HG03066 (cell line): ENCODE results near the gene SLC39A11.
A peak's percentile ranks its signal among the peaks of the same experiment; 100 is the strongest.

Experiments used
- ATAC-seq: cut with Tn5 transposase; IDR thresholded peaks from one replicate; pipeline ENCODE4 v1.9.1; 2021; ENCODE audit warnings: low read depth; ENCODE audit not compliant: unreplicated experiment

Gene SLC39A11

GRCh38 chr17:72734613-72735012 is 357.9 kb downstream of the SLC39A11 start:
- ATAC-seq, result no peak

- no peak for ATAC-seq
Observed at GRCh38 chr17:72733619-72734282, 358.7 kb downstream of the SLC39A11 start.

DNA sequence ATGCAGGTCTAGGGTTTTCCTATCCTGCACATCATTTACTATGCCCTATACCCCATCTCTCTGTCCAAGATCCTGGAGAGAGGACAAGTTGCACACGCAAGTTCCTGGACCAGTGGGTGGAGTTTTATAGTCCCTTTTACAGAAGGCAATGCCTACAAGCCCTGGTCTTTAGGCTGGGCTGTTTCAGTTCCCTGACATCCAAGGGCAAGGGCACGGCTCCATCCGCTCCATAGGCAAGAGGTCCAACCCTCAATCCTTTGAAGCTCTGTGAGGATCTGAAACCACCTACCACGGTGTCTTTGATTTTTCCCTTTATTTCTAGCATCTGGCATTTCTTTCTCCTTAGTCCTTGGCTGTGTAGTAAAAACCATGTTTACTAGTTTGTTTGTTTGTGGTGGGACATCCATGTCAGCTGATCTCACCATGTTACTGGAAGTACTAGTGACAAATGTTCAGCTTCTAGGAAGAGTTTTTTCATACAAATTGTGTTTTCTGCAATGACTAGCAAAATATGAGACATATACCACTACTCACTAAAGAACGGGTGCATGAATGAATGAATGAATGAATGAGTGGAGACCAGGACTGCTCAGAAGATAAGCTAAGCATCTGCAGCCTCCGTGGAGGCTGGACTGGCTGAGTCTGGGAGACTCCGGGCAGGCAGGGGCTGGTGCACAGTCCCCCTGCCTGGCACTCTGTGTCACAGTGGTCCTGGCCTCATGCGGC is 359.4 kb downstream of the SLC39A11 start:
- ATAC-seq, result no peak

DNA sequence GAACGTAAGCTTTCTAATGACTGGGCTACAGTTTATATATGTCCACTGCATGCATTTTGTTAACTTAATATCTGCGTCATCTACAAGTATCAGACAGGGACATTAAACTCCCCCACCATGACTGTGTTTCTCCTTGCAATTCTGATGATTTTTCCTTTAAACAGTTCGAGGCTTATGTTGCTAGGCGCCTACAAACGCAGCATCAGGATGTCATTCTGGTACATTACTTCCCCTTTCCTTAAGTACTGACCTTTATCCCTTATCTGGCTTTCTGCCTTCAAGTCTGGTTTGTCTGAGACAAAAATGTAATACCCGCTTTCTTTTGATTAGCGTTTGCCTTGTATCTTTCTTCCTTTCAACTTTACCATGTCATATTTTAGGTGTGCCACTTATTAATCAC is 362.4 kb downstream of the SLC39A11 start:
- ATAC-seq, result no peak

DNA sequence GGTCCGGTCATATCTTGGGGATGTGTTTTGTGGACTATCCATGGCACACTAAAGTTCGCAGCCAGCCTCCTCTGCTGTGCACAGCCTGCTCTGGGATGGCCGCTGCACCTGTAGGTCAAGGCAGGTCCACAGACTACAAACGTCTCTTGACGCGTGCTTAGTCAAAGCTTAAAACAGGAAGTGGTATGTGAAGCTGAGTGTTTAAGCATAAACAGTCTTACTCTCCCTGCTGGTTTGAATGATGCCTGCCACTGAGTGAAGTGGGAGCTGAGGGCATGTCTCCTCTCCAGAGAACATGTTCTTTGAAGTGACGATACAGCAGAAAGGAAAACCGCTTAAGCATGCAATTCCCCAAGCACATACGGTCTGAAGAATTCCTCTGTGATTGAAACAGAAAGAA is 365.6 kb downstream of the SLC39A11 start:
- peak; percentile 79 for ATAC-seq

- no peak for ATAC-seq
Observed at GRCh38 chr17:72725433-72726068, 366.9 kb downstream of the SLC39A11 start.

GRCh38 chr17:72724267-72724666 is 368.2 kb downstream of the SLC39A11 start:
- ATAC-seq, result no peak

GRCh38 chr17:72723711-72724110 is 368.8 kb downstream of the SLC39A11 start:
- no peak for ATAC-seq

GRCh38 chr17:72720494-72720825 is 372.0 kb downstream of the SLC39A11 start:
- no peak for ATAC-seq

DNA sequence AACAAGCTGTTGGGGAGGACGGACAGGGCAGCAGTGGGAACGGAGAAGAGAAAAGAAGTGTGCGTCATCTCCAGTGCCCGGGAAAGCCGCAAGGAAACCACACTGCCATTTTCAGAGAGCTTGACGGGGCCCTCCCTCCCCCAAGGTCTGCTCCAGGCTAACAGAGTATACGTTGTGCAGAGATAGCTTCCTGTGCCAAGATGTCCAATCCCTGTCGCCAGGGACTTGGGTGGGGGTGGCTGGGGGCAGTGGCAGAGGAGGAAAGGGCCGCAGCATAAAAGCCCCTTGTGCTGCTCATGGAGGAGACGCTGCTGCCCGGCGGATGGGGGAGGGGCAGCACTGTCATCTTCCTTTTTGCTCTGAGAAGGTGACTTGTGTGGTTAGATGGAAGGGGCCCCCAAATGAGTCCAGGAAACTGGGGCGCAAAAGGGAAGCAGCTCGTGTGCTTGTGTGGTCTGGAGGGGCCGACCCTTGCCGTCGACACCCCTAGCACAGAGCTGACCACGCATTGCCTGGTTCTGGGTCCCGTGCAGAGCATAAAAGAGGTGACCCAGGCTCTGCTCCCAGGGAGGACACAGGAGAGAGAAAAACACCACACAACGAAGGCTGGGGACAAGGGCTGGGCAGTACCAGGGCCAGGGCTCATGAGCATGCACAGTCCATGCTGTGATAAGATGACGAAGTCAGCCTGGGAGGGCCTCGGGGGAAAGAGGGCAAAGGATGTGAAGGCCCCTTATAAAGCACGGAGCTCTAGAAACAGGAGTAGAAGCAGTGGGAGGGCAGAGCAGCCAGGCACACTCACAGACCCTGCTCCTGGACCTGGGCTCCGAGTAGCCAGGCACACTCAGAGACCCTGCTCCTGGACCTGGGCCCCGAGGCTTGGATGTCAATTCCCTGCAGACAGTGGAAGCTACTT is 372.7 kb downstream of the SLC39A11 start:
- ATAC-seq, result no peak

- ATAC-seq, result no peak
Observed at GRCh38 chr17:72719206-72719577, 373.3 kb downstream of the SLC39A11 start.

DNA sequence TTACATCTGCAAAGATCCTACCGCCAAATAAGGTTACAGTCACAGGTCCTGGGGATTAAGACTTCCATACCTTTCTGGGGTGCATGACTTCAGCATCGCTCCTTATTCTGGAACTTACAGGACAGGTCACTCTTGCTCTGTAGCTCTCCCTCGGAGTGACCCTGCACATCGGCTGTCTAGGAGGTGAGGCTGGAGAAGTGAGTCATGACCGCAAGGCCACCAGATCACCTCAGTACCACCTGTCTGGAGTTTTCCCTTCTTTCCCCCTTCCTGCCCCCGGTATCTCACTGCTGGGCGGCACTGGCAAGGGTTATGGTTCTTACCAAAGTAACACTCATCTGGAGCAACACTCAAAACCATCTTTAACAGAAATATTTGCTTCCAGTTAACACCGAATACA is 374.8 kb downstream of the SLC39A11 start:
- no peak for ATAC-seq

DNA sequence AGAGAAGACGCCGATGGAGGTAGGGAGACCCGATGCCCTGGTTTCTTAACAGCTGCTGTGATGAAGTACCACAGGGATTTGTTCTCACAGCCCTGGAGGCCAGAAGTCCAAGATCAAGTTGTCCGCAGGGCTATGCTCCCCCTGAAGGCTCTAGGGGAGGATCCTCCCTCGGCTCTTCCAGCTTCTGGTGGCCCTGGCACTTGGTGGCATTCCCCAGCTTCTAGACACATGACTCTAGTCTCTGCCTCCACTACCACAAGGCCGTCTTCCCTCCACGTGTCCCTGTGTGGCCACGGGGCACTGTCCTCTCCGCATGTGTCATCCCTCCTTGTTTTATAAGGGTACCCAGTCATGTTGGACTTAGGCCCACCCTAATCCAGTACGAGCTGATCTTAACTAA is 375.2 kb downstream of the SLC39A11 start:
- no peak for ATAC-seq

DNA sequence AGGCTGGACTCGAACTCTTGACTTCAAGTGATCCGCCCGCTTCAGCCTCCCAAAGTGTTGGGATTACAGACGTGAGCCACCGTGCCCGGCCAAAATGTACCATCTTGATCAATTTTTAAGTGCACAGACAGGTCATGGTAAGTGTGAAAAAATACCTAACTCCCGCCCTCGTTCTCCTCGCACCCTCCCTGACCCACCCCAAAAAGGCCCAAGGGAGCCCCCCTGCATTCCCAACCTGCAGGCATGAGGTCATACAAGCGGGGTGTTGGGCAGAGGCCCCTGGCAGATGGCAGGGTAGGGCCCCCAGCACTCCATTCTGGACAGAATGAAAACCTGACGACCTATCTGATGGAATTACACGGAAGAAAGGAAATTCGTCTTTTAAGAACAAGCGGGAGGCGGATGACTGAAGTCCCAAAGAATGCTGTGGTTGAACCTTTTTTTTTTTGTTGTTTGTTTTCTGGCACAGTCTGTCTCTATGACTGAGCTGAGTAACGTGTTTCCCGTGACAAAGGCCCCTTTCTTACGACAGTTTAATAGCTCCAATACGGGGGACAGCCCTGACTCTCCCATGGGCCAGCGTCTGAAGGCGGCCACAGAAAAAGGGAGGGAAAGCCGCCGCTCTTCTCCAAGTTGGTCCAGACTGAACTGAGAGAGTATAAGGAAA is 376.4 kb downstream of the SLC39A11 start:
- no peak for ATAC-seq

DNA sequence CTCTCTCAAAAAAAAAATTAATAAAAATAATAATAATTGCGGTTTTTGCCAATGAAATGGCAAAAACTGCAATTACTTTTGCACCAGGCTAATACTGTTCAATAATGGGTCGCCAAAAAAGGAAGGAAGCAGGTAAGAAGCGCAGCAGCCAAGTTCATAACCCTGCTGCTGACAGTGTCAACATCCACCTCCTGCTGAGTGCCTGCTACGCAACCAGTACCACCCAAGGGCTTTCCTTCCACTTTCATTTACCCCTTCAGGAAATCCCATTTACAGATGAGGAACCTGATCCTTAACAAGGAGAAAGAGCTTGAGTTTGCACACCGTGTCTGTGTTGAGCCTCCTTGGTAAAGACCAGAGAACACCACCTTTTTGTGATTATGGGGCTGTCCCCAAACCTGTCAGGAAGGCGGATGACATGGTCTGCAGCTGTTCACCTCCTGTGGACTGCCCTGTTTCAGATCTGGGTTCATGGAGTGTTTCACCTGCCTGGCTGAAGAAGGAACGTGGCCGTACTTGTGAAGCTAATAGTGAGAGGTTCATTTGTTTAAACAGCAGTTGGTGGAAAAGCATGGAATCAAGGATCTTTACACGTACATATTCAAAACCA is 378.0 kb downstream of the SLC39A11 start:
- ATAC-seq, result no peak

DNA sequence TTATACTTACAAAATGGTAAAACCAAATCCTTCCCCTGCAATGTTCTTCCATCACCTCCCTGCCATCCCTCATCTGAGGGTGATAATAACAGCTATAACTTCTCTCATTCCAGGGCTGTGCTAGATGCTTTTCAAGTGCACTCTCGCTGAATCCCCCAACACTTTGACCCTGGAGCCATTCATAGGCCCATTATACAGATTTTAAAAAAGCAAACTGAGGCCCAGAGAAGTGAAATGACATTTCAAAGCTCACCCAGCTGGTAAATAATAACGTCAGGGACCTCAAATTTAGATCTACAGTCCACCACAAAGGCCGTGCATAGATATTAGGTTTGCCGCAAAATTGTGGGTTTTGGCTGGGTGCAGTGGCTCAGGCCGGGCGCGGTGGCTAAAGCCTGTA is 378.8 kb downstream of the SLC39A11 start:
- no peak for ATAC-seq

DNA sequence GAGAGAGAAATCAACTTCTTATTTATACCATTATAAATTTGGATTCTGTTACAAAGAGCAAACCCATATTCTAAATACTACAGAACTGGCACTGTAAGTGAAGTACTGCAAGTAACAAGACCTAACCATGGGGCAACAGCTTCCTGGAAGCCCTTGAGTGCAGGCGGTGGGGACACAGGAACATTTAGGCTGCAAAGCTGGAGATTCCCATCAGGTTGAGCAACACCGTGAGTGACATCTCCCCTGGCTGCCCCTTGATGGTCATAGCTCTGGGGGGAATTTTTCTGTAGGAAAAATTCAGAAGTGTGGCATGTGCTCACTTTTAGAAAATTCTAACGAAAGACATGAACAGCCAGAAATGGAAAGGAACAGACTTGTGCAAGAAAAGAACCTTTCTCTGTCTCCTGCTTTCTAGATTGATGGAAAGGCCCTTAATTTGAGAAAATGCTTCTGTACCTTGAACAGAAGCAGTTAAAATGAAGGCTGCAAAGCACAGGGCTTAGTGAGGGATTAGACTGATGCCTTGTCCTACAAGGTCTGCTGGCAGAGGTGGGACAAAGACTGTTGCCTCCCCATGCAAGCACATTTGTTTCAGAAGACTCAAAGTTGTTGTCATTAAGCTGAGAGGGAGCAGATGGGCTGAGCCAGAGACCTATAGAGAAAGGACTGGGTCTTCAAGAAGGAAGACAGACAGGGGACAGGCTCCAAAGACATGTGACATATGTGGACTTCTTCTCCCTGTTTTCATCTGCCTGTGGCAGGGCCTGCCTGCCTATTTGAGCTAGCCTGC is 380.8 kb downstream of the SLC39A11 start:
- ATAC-seq, result no peak

DNA sequence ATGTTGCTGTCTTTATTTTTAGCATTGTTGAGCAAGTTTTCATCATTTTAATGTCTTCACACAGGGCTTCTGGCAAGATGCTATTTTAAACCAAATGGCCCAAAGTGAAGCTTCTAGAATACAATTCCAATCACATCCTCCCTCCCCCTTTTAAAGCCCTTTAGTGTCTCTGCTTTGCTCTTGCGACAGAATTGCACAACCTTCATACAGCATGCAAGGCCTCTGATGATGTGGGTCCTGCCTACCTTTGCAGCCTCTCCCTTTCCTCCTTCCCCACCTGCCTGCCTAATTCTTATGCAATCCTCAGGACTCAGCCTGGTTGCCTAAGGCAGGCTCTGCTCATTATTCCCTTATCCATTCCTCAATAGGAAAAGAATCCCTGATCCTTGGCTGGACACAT is 381.7 kb downstream of the SLC39A11 start:
- no peak for ATAC-seq

DNA sequence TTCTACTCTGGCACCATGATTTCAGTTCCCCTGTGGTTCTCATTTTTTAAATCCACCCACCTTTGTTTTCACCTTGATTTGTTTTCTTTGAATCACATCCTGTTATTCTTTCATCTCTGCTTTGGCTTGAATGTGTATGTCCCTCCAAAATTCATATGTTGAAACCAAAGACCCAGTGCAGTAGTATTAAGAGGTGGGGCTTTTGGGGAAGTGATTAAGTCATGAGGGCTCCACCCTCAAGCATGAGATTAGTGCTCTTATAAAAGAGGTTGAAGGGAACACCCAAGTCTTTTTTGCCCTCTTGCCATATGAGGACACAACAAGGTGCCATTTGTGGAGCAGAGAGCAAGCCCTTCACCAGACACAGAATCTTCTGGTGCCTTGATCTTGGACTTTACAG is 382.3 kb downstream of the SLC39A11 start:
- ATAC-seq, result no peak
